HG03469 (cell line): ENCODE results near the gene PER2.

Experiments
- ATAC-seq: cut with Tn5 transposase; IDR thresholded peaks from one replicate; pipeline ENCODE4 v1.9.1; 2021; ENCODE audit warnings: mild to moderate bottlenecking, moderate library complexity, moderate number of reproducible peaks; ENCODE audit not compliant: unreplicated experiment

Gene PER2

GRCh38 chr2:238269741-238270140, 18.7 kb downstream of the PER2 start:
- ATAC-seq, result no peak

DNA sequence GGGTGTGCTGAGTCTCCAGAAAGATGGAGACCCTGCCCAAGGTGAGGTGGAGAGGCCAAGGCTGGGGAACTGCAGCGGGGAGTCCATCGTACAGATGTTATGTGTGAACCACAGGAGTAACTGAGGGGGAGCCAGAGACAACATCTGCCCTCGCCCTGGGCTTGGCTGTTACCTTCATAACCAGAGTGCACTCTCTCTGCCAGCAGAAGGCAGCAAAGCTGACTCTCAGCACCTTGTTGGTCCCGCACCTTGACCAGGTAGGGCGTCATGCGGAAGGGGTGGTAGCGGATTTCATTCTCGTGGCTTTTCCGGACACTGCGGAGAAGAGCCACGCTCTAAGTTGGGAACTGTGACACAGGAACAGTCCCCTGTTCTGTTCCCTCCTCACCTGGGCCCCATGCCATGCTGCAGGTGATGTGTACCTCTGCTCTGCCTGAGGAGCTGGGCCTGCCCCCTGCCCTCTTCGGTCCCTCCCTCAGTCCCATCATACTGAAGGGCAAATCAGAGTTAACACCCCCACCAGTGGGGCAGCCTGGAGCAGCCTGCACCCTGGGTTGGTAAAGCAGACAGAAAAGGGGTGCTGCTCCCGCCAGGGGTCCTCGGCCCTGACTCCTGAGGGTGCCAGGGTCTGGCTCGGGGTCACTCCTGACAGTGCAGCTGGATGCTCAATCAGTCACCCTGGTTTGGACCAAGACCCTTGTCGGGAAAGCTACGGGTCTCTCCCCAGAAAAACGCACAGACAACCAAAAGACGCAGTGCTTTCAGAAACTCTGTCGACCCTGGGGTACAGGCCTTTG, 20.3 kb downstream of the PER2 start:
- ATAC-seq, result no peak

- ATAC-seq, result no peak
Observed at GRCh38 chr2:238267341-238267710, 21.1 kb downstream of the PER2 start.

GRCh38 chr2:238265605-238266004, 22.8 kb downstream of the PER2 start:
- ATAC-seq, result no peak

- no peak for ATAC-seq
Observed at GRCh38 chr2:238264072-238264460, 24.3 kb downstream of the PER2 start.

DNA sequence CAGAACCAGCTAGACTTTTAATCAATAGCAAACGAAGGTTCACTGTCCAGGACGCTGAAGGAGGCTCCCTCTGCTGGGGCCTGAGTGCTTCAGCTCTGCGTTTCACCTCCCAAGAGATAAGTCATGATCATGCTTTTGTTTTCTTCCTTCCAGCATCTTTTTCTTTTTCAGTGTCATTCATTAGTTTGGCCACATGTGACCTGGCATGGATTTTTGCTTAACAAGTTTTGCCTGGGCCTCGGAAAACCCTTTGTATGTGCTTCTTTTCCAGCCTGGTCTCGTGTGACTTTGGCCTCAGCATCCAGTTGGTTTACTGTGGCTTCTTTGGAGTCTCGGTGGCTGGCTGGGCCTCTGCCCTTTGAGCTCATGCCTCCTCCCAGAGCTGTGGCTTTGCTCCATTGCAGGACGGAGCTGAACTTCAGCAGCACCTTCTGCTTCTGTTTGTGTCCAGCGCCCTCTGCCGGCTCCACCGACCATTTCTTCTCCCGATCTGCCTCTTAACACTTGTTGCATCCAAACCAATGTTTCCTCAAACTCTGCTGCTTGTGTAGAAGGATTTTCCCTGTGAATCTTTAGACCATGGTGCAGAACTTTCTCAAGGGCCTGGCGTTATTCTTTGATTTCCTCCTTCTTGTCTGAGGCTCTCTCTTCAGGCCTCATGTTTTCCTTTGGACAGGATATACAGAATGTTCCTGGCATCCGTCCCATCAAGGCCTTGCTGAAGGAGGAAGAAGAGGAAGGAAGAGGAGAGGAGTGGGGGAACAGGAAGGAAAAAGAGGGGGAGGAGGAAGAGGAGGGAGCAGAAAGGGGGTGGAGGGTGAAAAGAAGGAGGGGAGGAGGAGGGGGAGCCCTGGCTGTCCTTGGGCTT, 25.0 kb downstream of the PER2 start:
- no peak for ATAC-seq

- no peak for ATAC-seq
Observed at GRCh38 chr2:238262496-238263122, 25.8 kb downstream of the PER2 start.

DNA sequence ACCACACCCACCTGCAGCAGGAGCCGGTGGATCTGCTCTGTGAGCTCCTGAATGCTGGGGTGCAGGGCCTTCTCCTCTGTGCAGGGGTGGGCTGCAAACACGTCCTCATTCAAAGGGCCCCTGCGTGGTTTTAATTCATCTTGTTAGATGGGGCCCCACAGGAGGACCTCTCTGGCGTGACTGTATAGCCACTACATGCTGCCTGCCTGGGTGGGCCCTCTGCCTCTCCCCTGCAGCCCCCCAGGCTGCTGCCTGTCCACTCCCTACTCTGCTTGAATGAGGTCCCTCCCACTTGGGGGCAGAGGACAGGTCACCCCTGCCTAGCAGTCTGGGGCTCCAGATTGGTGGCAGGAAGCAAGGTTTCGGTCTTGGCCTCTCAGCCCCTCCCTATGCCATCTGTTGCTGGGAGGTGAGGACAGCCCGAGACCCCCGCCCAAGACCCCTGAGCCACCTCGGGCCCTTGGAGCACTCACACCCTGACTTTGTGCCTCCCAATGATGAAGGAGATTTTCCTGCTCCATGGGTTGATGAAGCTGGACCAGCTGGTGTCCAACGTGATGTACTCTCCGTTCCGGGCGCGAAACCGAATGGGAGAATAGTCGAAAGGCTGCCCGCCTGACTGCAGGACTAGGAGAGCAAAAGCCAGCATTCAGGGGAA, 26.6 kb downstream of the PER2 start:
- ATAC-seq, result no peak

DNA sequence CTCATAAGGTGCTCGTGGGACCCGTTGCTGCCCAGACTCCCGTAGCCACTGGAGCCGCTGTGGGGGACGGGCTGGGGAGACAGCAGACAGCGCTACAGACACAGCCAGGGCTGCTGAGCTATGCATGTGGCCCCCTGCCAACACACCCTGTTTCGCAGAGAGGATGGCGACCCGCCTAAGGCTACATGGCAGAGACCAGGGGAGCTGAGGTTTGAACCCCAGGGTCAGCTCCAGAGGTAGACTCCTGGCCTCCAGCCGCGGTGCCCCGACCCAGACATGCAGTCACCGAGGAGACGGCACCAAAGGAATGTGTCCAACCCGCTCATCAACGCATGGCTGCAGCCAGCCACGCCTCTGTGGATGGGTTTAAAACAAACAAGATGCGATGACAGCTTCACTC, 27.5 kb downstream of the PER2 start:
- no peak for ATAC-seq

DNA sequence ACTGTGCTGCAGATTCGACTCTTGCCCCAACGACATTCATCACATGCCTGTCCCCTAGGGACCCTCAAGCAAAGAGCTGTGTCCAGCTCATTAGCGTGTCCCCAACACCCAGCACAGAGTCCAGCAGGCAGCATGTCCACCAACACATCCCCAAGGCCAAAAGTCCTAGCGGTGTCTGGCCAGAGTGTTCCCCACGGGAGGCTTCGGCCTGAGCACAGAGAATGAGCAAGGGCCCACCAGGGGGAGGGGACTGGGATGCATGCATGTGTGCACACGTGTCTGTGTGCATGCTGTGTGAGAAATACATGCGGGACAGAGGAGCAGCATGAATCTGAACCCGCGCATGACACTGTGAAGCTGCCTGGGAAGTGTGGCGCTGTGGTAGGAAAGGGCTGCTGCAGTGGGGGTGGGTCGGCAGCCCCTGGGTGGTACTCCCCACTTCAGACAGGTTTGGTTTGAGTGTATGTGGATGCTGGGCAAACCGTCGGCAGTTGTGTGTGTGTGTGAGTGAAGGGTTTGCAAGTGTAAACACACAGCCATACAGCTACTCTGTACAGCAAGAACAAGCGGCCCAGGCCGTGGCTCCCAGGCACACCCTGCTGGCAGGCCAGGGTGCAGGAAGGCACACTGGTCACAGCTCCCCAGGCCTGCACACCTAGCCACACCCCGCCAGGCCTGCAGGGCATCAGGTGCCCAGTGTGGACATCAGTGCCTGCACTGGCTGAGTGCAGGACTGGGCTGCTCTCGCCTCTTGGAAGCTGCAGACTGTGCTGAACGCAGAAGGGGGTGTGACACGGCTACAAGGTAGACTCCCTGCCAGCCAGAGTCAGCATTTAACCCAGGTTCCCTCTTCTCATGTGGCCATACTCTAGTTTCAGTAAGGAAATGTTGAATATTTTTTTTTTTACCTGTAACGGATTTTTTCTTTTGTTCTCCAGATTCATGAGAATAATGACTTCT, 29.1 kb downstream of the PER2 start:
- no peak for ATAC-seq

DNA sequence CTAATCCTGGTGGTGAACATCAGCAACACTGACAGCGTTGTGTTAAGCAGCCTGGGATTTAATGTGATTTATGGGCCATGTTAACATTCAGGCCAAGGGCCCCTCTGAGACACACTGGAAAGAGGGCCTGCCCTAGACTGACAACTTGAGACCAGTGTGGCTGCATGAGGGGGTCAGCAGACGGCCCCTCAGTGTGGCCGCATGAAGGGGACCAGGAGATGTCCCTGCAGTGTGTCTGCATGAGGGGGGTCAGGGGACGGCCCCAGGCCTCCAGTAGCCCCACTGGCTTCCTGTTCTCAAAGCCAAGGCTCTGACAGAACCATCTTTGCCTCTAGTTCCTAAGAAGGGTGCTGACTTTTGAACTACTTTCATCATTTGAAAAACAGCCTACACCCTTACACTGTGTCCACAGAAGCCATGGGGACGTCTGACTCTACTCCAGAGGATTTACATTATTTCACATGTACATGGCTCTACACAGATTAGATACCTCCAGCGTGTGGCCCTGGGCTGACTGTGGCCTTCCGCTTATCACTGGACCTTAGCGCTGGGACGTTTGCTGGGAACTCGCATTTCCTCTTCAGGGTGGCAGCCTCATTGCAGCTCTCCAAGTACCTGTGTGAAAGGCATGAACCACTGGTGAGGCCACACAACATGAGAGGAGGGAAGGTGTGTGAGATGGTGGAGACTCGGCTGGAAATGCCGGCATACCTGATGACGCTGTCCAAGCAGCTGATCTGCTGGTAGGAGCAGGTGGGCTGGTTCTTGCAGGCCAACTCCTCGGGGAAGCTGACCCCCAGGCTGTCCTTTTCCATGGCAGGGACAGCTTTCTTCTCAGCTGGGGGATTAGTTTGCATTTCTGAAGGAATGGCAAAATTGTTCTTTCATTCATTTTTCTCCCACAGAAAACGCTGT, 30.4 kb downstream of the PER2 start:
- ATAC-seq, result no peak

DNA sequence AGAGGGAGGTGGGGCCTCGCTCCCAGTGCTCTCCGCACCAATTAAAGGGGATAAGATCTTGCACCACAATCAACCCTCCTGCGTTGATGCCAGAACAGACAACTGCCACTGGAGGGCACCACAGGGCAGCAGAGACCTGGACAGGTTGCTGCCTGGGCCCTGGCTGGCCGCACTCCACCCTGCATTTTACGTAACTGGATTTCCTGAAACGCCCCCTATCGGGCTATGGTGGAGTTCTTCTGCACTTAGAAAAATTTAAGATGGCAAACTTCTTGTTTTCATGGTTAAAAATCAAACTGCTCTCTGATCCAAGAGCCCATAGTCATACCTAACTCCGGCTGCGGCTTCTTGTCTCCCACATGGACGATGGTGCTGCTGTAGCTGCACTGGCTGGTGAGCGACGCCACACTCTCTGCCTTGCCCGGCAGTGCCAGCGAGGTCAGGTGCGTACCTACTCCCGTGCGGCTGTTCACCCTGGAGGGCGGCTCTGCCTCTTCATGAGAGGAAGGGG, 31.8 kb downstream of the PER2 start:
- ATAC-seq, result no peak

GRCh38 chr2:238256111-238256510, 32.3 kb downstream of the PER2 start:
- no peak for ATAC-seq

- ATAC-seq, result no peak
Observed at GRCh38 chr2:238255636-238256035, 32.8 kb downstream of the PER2 start.

DNA sequence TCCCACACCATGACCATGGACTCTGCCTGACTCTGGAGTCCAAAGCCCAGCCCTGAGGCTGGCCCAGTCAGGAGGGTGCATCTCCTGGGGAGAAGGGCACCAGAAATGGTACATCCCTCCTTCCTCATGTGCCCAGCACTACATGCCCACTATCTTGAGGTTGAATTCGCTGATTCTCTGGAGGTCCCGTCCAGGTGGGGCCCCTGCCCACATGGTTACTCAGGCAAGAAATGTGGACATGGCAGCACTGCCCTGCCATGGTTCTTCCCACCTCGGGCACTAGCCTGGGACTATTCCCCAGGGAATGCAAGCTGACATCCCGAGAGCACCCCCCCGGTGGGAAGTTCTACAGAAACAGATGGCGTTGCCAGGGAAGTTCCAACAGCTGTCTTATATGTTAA, 33.3 kb downstream of the PER2 start:
- ATAC-seq, result no peak

DNA sequence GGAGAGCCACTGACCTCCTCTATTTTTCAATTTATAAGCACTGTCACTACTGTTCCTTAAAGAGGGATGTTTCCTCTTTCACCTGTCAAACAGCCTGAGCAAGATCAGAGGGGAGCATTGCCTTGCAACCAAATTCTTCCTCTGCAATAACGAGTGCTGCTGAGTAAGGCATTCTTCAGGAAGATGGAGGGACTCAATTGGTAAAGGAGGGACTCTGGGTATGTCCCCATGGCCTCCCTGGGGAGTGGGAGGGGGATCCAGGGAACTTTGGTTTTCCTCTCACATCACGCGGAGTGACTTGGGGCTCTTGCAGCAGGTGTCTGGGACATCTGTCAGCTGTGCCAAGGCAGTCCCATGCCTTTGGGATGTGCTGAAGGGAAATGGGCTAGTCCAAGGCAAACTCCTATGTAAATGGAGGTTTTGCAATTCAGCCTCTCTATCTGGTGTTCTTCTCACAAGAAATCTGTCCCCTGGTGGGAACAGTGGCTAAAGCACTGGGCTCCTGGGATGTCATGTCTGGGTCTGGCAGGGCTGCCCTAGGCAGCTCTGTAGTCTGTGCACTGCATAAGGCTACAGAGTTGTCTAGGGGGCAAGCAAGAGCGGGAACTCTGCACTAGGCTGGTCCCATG, 34.2 kb downstream of the PER2 start:
- no peak for ATAC-seq

DNA sequence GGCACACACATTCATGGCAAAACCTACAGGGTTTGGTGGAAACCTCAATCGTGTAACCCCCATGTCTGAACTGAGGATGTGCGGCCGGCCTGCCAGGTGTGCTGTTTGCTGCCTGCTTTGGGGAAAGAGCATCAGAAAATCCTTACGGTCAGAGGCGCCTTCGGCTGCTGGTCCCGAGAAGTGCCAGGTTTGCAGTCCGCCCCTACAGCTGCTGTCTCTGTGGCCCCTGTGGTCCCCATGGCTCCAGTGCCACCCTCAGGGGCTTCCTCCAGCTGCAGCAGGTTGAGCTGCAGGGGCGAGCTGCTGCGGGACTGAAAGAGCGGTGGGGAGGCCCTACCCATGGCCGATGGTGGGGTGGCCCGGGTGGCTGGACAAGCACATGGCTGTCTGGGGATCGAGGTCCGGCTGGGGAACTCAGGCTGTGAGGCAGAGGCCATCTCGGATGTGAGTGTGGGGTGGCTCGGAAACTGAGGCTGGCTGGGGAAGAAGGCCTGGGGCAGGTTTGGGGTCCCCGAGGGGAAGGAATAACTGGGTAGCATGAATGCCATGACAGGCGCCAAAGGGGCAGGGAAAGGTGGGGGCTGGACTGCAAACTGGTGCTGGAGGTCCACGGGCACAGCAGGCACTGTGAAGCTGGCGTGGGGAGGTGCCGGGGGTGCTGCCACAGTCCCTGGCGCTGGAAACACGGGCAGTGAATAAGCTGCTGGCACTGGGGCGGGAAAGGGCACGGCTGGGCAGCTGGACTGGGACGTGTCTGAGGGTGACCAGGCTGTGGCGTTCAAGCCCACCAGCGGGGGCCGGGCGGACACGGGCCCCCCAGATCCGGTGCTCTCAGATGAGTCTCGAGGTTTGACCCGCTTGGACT, 35.4 kb downstream of the PER2 start:
- no peak for ATAC-seq
